Panc1 (cell line): ENCODE results near the gene WHRN.

Experiments
- CTCF ChIP-seq: fragments of 450-650 bp; IDR thresholded peaks from 2 replicates; pipeline ENCODE4 v1.5.1; 2017; ENCODE audit warnings: mild to moderate bottlenecking
- POLR2AphosphoS5 ChIP-seq: IDR thresholded peaks from 2 replicates; pipeline ENCODE4 v1.6.1; 2012; ENCODE audit warnings: mild to moderate bottlenecking, low read depth, low read length, moderate library complexity

- no peak for TF ChIP-seq CTCF
- no peak for TF ChIP-seq POLR2AphosphoS5
Observed at GRCh38 chr9:114384836-114385396, 120.4 kb downstream of the WHRN start.
